ENCODE data around the gene TOX3.

The TOX3 gene

GRCh38 chr16:52398021-52398420 lies 148.9 kb downstream of the TOX3 start:
- no peak for DNase-seq (ENCODE audit: low spot score)

GRCh38 chr16:52393448-52393847 lies 153.5 kb downstream of the TOX3 start:
- DNase-seq (ENCODE audit: low spot score): no peak

GRCh38 chr16:52389045-52389444 lies 157.9 kb downstream of the TOX3 start:
- DNase-seq (ENCODE audit: low spot score): no peak
